H9 (cell line): ENCODE results near the gene BBC3. TPM values are rescaled to one million over a fixed set of nuclear protein-coding genes. Genes with fewer than 3 reads are reported as not detected.

Experiments used
- DNase-seq: peaks from one replicate; pipeline ENCODE4 v3.0.0-alpha.2; 2017
- H2AFZ ChIP-seq: one replicate; pipeline ENCODE4 v1.6.1; 2013; ENCODE audit warnings: mild to moderate bottlenecking, low read length, control low read depth, moderate library complexity
- H2AK5ac ChIP-seq: 2 replicates; pipeline ENCODE4 v1.6.1; 2013; ENCODE audit warnings: low read length, control low read depth, mixed read lengths; ENCODE audit not compliant: insufficient read length
- H2BK120ac ChIP-seq: one replicate; pipeline ENCODE4 v1.6.1; 2013; ENCODE audit warnings: low read depth, mild to moderate bottlenecking, low read length, control low read depth, inconsistent platforms; ENCODE audit not compliant: poor library complexity, severe bottlenecking
- H2BK12ac ChIP-seq: 2 replicates; pipeline ENCODE4 v1.6.1; 2013; ENCODE audit warnings: low read length, control low read depth, mixed read lengths, low read depth; ENCODE audit not compliant: insufficient read length
- H2BK15ac ChIP-seq: 2 replicates; pipeline ENCODE4 v1.6.1; 2013; ENCODE audit warnings: low read depth, low read length, control low read depth
- H2BK20ac ChIP-seq: one replicate; pipeline ENCODE4 v1.6.1; 2013; ENCODE audit warnings: low read depth, mild to moderate bottlenecking, low read length, control low read depth, inconsistent platforms; ENCODE audit not compliant: poor library complexity, severe bottlenecking
- H2BK5ac ChIP-seq: 2 replicates; pipeline ENCODE4 v1.6.1; 2013; ENCODE audit warnings: low read length, control low read depth, mixed read lengths; ENCODE audit not compliant: insufficient read length
- H3K14ac ChIP-seq: 2 replicates; pipeline ENCODE4 v1.6.1; 2013; ENCODE audit warnings: low read length, control low read depth; ENCODE audit not compliant: insufficient read depth
- H3K18ac ChIP-seq: 2 replicates; pipeline ENCODE4 v1.6.1; 2013; ENCODE audit warnings: low read depth, mild to moderate bottlenecking, mixed read lengths, low read length, control low read depth; ENCODE audit not compliant: insufficient read length
- H3K23ac ChIP-seq: 2 replicates; pipeline ENCODE4 v1.6.1; 2013; ENCODE audit warnings: low read length, control low read depth, mixed read lengths, low read depth; ENCODE audit not compliant: insufficient read length
- H3K23me2 ChIP-seq: 2 replicates; pipeline ENCODE4 v1.6.1; 2013; ENCODE audit warnings: low read depth, mild to moderate bottlenecking, mixed read lengths, low read length, control low read depth; ENCODE audit not compliant: insufficient read length, poor library complexity, severe bottlenecking
- H3K27ac ChIP-seq: 2 replicates; pipeline ENCODE4 v1.5.1; 2013; ENCODE audit warnings: low read length, control low read depth, mixed read lengths, low read depth; ENCODE audit not compliant: insufficient read length
- H3K27me3 ChIP-seq: 2 replicates; pipeline ENCODE4 v1.6.1; 2013; ENCODE audit warnings: low read length, control low read depth, inconsistent platforms; ENCODE audit not compliant: insufficient read depth
- H3K4ac ChIP-seq: 2 replicates; pipeline ENCODE4 v1.6.1; 2013; ENCODE audit warnings: low read depth, mild to moderate bottlenecking, control low read depth, inconsistent platforms, low read length, moderate library complexity
- H3K4me1 ChIP-seq: 2 replicates; pipeline ENCODE4 v1.6.1; 2013; ENCODE audit warnings: low read length, control low read depth, inconsistent platforms; ENCODE audit not compliant: insufficient read depth
- H3K4me2 ChIP-seq: 2 replicates; pipeline ENCODE4 v1.6.1; 2013; ENCODE audit warnings: low read length, control low read depth, mixed read lengths; ENCODE audit not compliant: insufficient read length, insufficient read depth
- H3K56ac ChIP-seq: 2 replicates; pipeline ENCODE4 v1.6.1; 2013; ENCODE audit warnings: low read depth, mild to moderate bottlenecking, mixed read lengths, low read length, control low read depth; ENCODE audit not compliant: insufficient read length
- H3K79me1 ChIP-seq: 2 replicates; pipeline ENCODE4 v1.6.1; 2013; ENCODE audit warnings: low read depth, mild to moderate bottlenecking, moderate library complexity, low read length, control low read depth, inconsistent platforms; ENCODE audit not compliant: insufficient read depth, poor library complexity, severe bottlenecking
- H3K79me2 ChIP-seq: 2 replicates; pipeline ENCODE4 v1.6.1; 2013; ENCODE audit warnings: low read length, control low read depth, inconsistent platforms; ENCODE audit not compliant: insufficient read depth
- H3K9ac ChIP-seq: 2 replicates; pipeline ENCODE4 v1.6.1; 2013; ENCODE audit warnings: low read length, control low read depth, mixed read lengths; ENCODE audit not compliant: insufficient read length; ENCODE audit errors: extremely low read depth
- H3K9me3 ChIP-seq: one replicate; pipeline ENCODE4 v1.6.1; 2013; ENCODE audit warnings: low read depth, low read length, inconsistent platforms; ENCODE audit not compliant: control insufficient read depth
- H3T11ph ChIP-seq: one replicate; pipeline ENCODE4 v1.6.1; 2013; ENCODE audit warnings: mild to moderate bottlenecking, low read length, control low read depth, inconsistent platforms
- H4K20me1 ChIP-seq: one replicate; pipeline ENCODE4 v1.6.1; 2013; ENCODE audit not compliant: control insufficient read depth, insufficient read length, insufficient read depth
- H4K5ac ChIP-seq: 2 replicates; pipeline ENCODE4 v1.6.1; 2013; ENCODE audit warnings: low read depth, mild to moderate bottlenecking, mixed read lengths, low read length, control low read depth; ENCODE audit not compliant: insufficient read length
- H4K8ac ChIP-seq: replicated peaks from 2 replicates; pipeline ENCODE4 v1.6.1; 2013; ENCODE audit warnings: low read length, control low read depth, mixed read lengths, low read depth; ENCODE audit not compliant: insufficient read length
- H4K91ac ChIP-seq: 2 replicates; pipeline ENCODE4 v1.6.1; 2013; ENCODE audit warnings: low read depth, mild to moderate bottlenecking, moderate library complexity, mixed read lengths, low read length, control low read depth; ENCODE audit not compliant: insufficient read length
- H3K27ac Mint-ChIP-seq, 3 experiments: 2 replicates in 2 of 3; 3 replicates in 1 of 3; pipeline ENCODE4 v1.8.0; 2020 to 2021; ENCODE audit warnings: mixed read lengths in 3 of 3, mild to moderate bottlenecking in 1 of 3, moderate library complexity in 1 of 3
- H3K27me3 Mint-ChIP-seq: 2 replicates; pipeline ENCODE4 v1.8.0; 2021; ENCODE audit warnings: low read depth, mild to moderate bottlenecking, moderate library complexity, mixed read lengths
- H3K36me3 Mint-ChIP-seq, 3 experiments: 2 replicates in 2 of 3; 3 replicates in 1 of 3; pipeline ENCODE4 v1.8.0; 2020 to 2021; ENCODE audit warnings: low read depth in 3 of 3, mixed read lengths in 3 of 3; ENCODE audit not compliant: insufficient read depth in 1 of 3
- H3K4me1 Mint-ChIP-seq, 2 experiments: 2 replicates each; pipeline ENCODE4 v1.8.0; 2020; ENCODE audit warnings: mixed read lengths in 2 of 2
- H3K4me3 Mint-ChIP-seq, 2 experiments: 2 replicates in 1 of 2; 3 replicates in 1 of 2; pipeline ENCODE4 v1.8.0; 2020 to 2021; ENCODE audit warnings: mild to moderate bottlenecking in 2 of 2, mixed read lengths in 2 of 2, moderate library complexity in 1 of 2
- H3K9me3 Mint-ChIP-seq, 2 experiments: 2 replicates in 1 of 2; 3 replicates in 1 of 2; pipeline ENCODE4 v1.8.0; 2020; ENCODE audit warnings: mild to moderate bottlenecking in 2 of 2, mixed read lengths in 2 of 2, moderate library complexity in 1 of 2
- WGBS: extraction: QIAGEN DNeasy Blood & Tissue Kit; methylation state at CpG from one replicate; pipeline ENCODE4 v1.1.7; 2013; ENCODE audit warnings: missing lambda C conversion rate, low lambda C conversion rate, mixed read lengths; ENCODE audit not compliant: insufficient read length; ENCODE audit errors: extremely low coverage; 5-methylcytosine and 5-hydroxymethylcytosine counted together
- total RNA-seq: library from RNA; stranded (reverse); gene quantifications from 2 replicates; pipeline ENCODE4 v1.2.1, GENCODE V29; 2021
- TF ChIP-seq, protein P1 (sequence below): fragments of 200-600 bp; sonication (generic); conservative IDR thresholded peaks from 3 replicates; pipeline ENCODE4 v1.8.0; 2021; ENCODE audit warnings: antibody characterized with exemption, mild to moderate bottlenecking

The BBC3 gene
- total RNA-seq, 1 experiment from 2014 or later, result 23.2 TPM

- no peak overlapping the region for H3K4me3 Mint-ChIP-seq
- Histone ChIP-seq H3K4me1 (no peaks in the 10 kb centered on the region), H3K4ac (no peak overlapping the region), H3K23me2 (no peaks in the 10 kb centered on the region), H3T11ph (no peak overlapping the region), H3K18ac (no peak overlapping the region), H4K91ac (no peak overlapping the region), H4K8ac (no peak overlapping the region), H3K9ac (no peak overlapping the region), H3K79me1 (peaks cover 8% of the 10 kb centered on the region), H3K9me3 (no peaks in the 10 kb centered on the region), H2BK15ac (no peak overlapping the region), H2BK5ac (no peak overlapping the region), H3K14ac (no peak overlapping the region), H4K5ac (no peak overlapping the region), H2AFZ (no peak overlapping the region), H3K27ac (no peak overlapping the region), H2BK12ac (no peak overlapping the region), H3K56ac (no peak overlapping the region), H4K20me1 (no peaks in the 10 kb centered on the region), H3K4me2 (no peak overlapping the region), H2BK20ac (no peak overlapping the region), H3K23ac (no peak overlapping the region), H3K27me3 (no peaks in the 10 kb centered on the region), H3K79me2 (0 out of 2 replicates have a peak, but pooled peaks cover 1% of the 10 kb centered on the region), H2AK5ac (no peak overlapping the region), H2BK120ac (no peak overlapping the region)
- DNase-seq, result no peak
- TF ChIP-seq, protein P1, sequence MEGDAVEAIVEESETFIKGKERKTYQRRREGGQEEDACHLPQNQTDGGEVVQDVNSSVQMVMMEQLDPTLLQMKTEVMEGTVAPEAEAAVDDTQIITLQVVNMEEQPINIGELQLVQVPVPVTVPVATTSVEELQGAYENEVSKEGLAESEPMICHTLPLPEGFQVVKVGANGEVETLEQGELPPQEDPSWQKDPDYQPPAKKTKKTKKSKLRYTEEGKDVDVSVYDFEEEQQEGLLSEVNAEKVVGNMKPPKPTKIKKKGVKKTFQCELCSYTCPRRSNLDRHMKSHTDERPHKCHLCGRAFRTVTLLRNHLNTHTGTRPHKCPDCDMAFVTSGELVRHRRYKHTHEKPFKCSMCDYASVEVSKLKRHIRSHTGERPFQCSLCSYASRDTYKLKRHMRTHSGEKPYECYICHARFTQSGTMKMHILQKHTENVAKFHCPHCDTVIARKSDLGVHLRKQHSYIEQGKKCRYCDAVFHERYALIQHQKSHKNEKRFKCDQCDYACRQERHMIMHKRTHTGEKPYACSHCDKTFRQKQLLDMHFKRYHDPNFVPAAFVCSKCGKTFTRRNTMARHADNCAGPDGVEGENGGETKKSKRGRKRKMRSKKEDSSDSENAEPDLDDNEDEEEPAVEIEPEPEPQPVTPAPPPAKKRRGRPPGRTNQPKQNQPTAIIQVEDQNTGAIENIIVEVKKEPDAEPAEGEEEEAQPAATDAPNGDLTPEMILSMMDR, result no peak
- H3K36me3 Mint-ChIP-seq, result peaks cover 33 to 67% (median 53%) of the 10 kb centered on the region in 3 experiments
- H3K4me1 Mint-ChIP-seq, result peaks cover 7 to 12% of the 10 kb centered on the region in 2 experiments
- no peaks in the 10 kb centered on the region for H3K9me3 Mint-ChIP-seq
- H3K27ac Mint-ChIP-seq, result peak overlapping the region; percentile 67 to 91 (median 70); a peak in 5 of 7 replicates
- H3K27me3 Mint-ChIP-seq, result no peaks in the 10 kb centered on the region
- WGBS, result no CpG with 5 or more reads among the region's 6 CpGs
These were observed 43.2 kb downstream of the BBC3 start for GRCh38 chr19:47187797-47188196.
